GM12878 (cell line): Measurements from ENCODE around the gene TRIP12.

Source experiments
- BCL11A ChIP-seq: IDR thresholded peaks from 2 replicates; pipeline ENCODE4 v1.6.1; 2011; ENCODE audit warnings: low read depth, low read length
- CBX3 ChIP-seq: fragments of 200-600 bp; sonication (generic); IDR thresholded peaks from 2 replicates; pipeline ENCODE4 v1.6.1; 2016; ENCODE audit warnings: low read depth, borderline replicate concordance
- CBX5 ChIP-seq: sonication (generic); IDR thresholded peaks from 2 replicates; pipeline ENCODE4 v1.6.1; 2016; ENCODE audit warnings: low read depth, moderate library complexity, mild to moderate bottlenecking, inconsistent platforms
- POLR2AphosphoS2 ChIP-seq: IDR thresholded peaks from 2 replicates; pipeline ENCODE4 v1.6.1; 2011; ENCODE audit warnings: low read depth, mild to moderate bottlenecking, low read length, improper control_type of control experiment, moderate library complexity
- POLR2AphosphoS5 ChIP-seq: IDR thresholded peaks from 2 replicates; pipeline ENCODE4 v1.6.1; 2011; ENCODE audit warnings: mild to moderate bottlenecking, low read length, inconsistent platforms
- USF2 ChIP-seq: IDR thresholded peaks from 2 replicates; pipeline ENCODE4 v1.6.1; 2011; ENCODE audit warnings: low read depth, low read length, improper control_type of control experiment, borderline replicate concordance
- TF ChIP-seq, protein P1 (sequence below), 3 experiments: IDR thresholded peaks in 2 of 3; conservative IDR thresholded peaks in 1 of 3; 2 replicates each; pipeline ENCODE4 v1.5.1; 2011; ENCODE audit warnings: low read depth in 3 of 3, low read length in 3 of 3, mild to moderate bottlenecking in 3 of 3, control low read depth in 2 of 3, moderate library complexity in 2 of 3, inconsistent platforms in 1 of 3, mixed read lengths in 1 of 3; ENCODE audit not compliant: control insufficient read depth in 2 of 3, insufficient read depth in 1 of 3; ENCODE audit errors: extremely low read depth in 1 of 3
- TF ChIP-seq, protein P2 (sequence below): IDR thresholded peaks from 2 replicates; pipeline ENCODE4 v1.6.1; 2011; ENCODE audit warnings: mild to moderate bottlenecking, low read depth, low read length, moderate library complexity; ENCODE audit not compliant: insufficient replicate concordance
- TF ChIP-seq, protein P3 (sequence below): IDR thresholded peaks from 2 replicates; pipeline ENCODE4 v1.6.1; 2011; ENCODE audit warnings: low read depth, mild to moderate bottlenecking, low read length, moderate library complexity, borderline replicate concordance; ENCODE audit errors: extremely low read depth

- TF ChIP-seq POLR2AphosphoS5 (no peak), CBX5 (no peak), POLR2AphosphoS2 (no peak), USF2 (no peak), BCL11A (no peak), CBX3 (no peak)
- TF ChIP-seq, protein P1, sequence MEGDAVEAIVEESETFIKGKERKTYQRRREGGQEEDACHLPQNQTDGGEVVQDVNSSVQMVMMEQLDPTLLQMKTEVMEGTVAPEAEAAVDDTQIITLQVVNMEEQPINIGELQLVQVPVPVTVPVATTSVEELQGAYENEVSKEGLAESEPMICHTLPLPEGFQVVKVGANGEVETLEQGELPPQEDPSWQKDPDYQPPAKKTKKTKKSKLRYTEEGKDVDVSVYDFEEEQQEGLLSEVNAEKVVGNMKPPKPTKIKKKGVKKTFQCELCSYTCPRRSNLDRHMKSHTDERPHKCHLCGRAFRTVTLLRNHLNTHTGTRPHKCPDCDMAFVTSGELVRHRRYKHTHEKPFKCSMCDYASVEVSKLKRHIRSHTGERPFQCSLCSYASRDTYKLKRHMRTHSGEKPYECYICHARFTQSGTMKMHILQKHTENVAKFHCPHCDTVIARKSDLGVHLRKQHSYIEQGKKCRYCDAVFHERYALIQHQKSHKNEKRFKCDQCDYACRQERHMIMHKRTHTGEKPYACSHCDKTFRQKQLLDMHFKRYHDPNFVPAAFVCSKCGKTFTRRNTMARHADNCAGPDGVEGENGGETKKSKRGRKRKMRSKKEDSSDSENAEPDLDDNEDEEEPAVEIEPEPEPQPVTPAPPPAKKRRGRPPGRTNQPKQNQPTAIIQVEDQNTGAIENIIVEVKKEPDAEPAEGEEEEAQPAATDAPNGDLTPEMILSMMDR (IDR thresholded peaks at IDR 0.05 in 2 of 3, conservative IDR thresholded peaks at IDR 0.05 in 1 of 3; ENCODE audit: control insufficient read depth in 2 of 3, extremely low read depth in 1 of 3, insufficient read depth in 1 of 3, low read depth in 3 of 3, low read length in 3 of 3), result no peak
- TF ChIP-seq, protein P2, sequence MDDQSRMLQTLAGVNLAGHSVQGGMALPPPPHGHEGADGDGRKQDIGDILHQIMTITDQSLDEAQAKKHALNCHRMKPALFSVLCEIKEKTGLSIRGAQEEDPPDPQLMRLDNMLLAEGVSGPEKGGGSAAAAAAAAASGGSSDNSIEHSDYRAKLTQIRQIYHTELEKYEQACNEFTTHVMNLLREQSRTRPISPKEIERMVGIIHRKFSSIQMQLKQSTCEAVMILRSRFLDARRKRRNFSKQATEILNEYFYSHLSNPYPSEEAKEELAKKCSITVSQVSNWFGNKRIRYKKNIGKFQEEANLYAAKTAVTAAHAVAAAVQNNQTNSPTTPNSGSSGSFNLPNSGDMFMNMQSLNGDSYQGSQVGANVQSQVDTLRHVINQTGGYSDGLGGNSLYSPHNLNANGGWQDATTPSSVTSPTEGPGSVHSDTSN, result no peak
- TF ChIP-seq, protein P3, sequence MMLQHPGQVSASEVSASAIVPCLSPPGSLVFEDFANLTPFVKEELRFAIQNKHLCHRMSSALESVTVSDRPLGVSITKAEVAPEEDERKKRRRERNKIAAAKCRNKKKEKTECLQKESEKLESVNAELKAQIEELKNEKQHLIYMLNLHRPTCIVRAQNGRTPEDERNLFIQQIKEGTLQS, result no peak
Measured at GRCh38 chr2:229765721-229766120, 156.1 kb downstream of the TRIP12 start.
